ENCODE measurements around the gene HGFAC. TPM values are rescaled to one million over a fixed set of nuclear protein-coding genes. Genes with fewer than 3 reads are reported as not detected.
A peak's percentile ranks its signal among the peaks of the same experiment; 100 is the strongest.
"Not testable (repeated sequence)": the region's sequence is repeated elsewhere in the genome, so short reads cannot be mapped to it uniquely, and the experiment has no call there.

The HGFAC gene
- total RNA-seq, 1 donor from 2014 or later, result 0.35 TPM

DNA sequence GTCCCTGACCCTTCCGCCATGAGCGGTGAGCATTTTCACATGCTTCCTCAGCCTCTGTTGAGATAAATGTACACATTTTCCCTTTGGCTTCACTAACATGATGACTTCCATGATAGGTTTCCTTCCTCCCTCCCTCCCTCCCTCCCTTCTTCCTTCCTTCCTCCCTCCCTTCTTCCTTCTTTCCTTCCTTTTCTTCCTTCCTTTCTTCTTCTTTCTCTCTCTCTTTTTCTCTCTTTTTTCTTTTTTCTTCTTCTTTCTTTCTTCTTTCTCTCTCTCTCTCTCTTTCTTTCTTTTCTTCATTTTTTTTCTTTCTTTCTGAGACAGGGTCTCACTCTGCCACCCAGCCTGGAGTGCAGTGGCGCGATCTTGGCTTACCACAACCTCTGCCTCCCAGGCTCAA is 8.9 kb downstream of the HGFAC start:
- peaks cover 20% of the 10 kb centered on the region for H3K9me3 Mint-ChIP-seq (ENCODE audit: low read depth)
- peaks cover 6% of the 10 kb centered on the region for H3K36me3 Mint-ChIP-seq (ENCODE audit: low read depth)
- TF ChIP-seq, protein P1, sequence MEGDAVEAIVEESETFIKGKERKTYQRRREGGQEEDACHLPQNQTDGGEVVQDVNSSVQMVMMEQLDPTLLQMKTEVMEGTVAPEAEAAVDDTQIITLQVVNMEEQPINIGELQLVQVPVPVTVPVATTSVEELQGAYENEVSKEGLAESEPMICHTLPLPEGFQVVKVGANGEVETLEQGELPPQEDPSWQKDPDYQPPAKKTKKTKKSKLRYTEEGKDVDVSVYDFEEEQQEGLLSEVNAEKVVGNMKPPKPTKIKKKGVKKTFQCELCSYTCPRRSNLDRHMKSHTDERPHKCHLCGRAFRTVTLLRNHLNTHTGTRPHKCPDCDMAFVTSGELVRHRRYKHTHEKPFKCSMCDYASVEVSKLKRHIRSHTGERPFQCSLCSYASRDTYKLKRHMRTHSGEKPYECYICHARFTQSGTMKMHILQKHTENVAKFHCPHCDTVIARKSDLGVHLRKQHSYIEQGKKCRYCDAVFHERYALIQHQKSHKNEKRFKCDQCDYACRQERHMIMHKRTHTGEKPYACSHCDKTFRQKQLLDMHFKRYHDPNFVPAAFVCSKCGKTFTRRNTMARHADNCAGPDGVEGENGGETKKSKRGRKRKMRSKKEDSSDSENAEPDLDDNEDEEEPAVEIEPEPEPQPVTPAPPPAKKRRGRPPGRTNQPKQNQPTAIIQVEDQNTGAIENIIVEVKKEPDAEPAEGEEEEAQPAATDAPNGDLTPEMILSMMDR (IDR thresholded peaks at IDR 0.05), result no peak
- peaks cover 5% of the 10 kb centered on the region for H3K4me1 Mint-ChIP-seq (ENCODE audit: low read depth)
- no peak overlapping the region for H3K27ac Mint-ChIP-seq (ENCODE audit: unreplicated experiment)
- DNase-seq (ENCODE audit: low spot score), result no peak
- H3K4me3 Mint-ChIP-seq (ENCODE audit: unreplicated experiment), result no peak overlapping the region
- H3K27me3 Mint-ChIP-seq (ENCODE audit: low read depth), result no peaks in the 10 kb centered on the region

GRCh38 chr4:3451956-3452355 is 10.2 kb downstream of the HGFAC start:
- no peaks in the 10 kb centered on the region for H3K27me3 Mint-ChIP-seq (ENCODE audit: low read depth)
- no peak overlapping the region for H3K4me3 Mint-ChIP-seq (ENCODE audit: unreplicated experiment)
- H3K9me3 Mint-ChIP-seq (ENCODE audit: low read depth), result peaks cover 22% of the 10 kb centered on the region
- H3K4me1 Mint-ChIP-seq (ENCODE audit: low read depth), result peaks cover 5% of the 10 kb centered on the region
- H3K36me3 Mint-ChIP-seq (ENCODE audit: low read depth), result peaks cover 6% of the 10 kb centered on the region
- no peak overlapping the region for H3K27ac Mint-ChIP-seq (ENCODE audit: unreplicated experiment)
- DNase-seq (ENCODE audit: low spot score), result no peak
- TF ChIP-seq, protein P1 (IDR thresholded peaks at IDR 0.05), result no peak

DNA sequence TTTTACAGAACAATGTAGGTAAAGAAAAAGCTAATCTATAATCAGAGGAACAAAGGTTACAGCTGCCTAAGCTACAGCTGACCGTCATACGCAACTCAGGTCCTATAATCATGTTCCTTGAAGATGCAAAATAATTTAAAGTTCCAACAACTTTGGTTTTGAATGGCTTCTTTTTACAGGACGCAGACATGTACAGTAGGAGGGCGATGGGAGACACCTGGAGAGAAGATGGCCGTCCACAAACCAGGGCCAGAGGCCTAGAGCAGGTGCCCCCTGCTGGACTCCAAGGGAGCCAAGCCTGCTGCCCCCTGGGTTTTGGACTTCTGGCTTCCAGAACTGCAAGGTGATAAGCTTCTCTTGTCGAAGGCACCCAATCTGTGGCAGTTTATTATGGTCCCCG is 10.6 kb downstream of the HGFAC start:
- no peak for DNase-seq (ENCODE audit: low spot score)
- H3K27me3 Mint-ChIP-seq (ENCODE audit: low read depth), result no peaks in the 10 kb centered on the region
- no peak overlapping the region for H3K4me3 Mint-ChIP-seq (ENCODE audit: unreplicated experiment)
- H3K36me3 Mint-ChIP-seq (ENCODE audit: low read depth), result peaks cover 6% of the 10 kb centered on the region
- no peak overlapping the region for H3K27ac Mint-ChIP-seq (ENCODE audit: unreplicated experiment)
- TF ChIP-seq, protein P1 (IDR thresholded peaks at IDR 0.05), result peak; percentile 60
- H3K4me1 Mint-ChIP-seq (ENCODE audit: low read depth), result peaks cover 5% of the 10 kb centered on the region
- H3K9me3 Mint-ChIP-seq (ENCODE audit: low read depth), result peaks cover 24% of the 10 kb centered on the region

GRCh38 chr4:3455596-3455995 is 13.8 kb downstream of the HGFAC start:
- peaks cover 31% of the 10 kb centered on the region for H3K9me3 Mint-ChIP-seq (ENCODE audit: low read depth)
- not testable (repeated sequence) for H3K4me3 Mint-ChIP-seq (ENCODE audit: unreplicated experiment); H3K36me3 Mint-ChIP-seq (ENCODE audit: low read depth); DNase-seq (ENCODE audit: low spot score); H3K27me3 Mint-ChIP-seq (ENCODE audit: low read depth); H3K27ac Mint-ChIP-seq (ENCODE audit: unreplicated experiment); H3K4me1 Mint-ChIP-seq (ENCODE audit: low read depth)

- peaks cover 7% of the 10 kb centered on the region for H3K27me3 Mint-ChIP-seq (ENCODE audit: low read depth)
- H3K36me3 Mint-ChIP-seq (ENCODE audit: low read depth), result peaks cover 6% of the 10 kb centered on the region
- peaks cover 31% of the 10 kb centered on the region for H3K9me3 Mint-ChIP-seq (ENCODE audit: low read depth)
- TF ChIP-seq, protein P1 (IDR thresholded peaks at IDR 0.05), result no peak
- H3K27ac Mint-ChIP-seq (ENCODE audit: unreplicated experiment), result no peak overlapping the region
- DNase-seq (ENCODE audit: low spot score), result no peak
- peaks cover 8% of the 10 kb centered on the region for H3K4me1 Mint-ChIP-seq (ENCODE audit: low read depth)
- H3K4me3 Mint-ChIP-seq (ENCODE audit: unreplicated experiment), result no peak overlapping the region
Measured at GRCh38 chr4:3458371-3458770, 16.6 kb downstream of the HGFAC start.

GRCh38 chr4:3459156-3459555 is 17.4 kb downstream of the HGFAC start:
- H3K4me3 Mint-ChIP-seq (ENCODE audit: unreplicated experiment); H3K4me1 Mint-ChIP-seq (ENCODE audit: low read depth); H3K27me3 Mint-ChIP-seq (ENCODE audit: low read depth); DNase-seq (ENCODE audit: low spot score); H3K27ac Mint-ChIP-seq (ENCODE audit: unreplicated experiment); H3K36me3 Mint-ChIP-seq (ENCODE audit: low read depth): not testable (repeated sequence)
- peaks cover 25% of the 10 kb centered on the region for H3K9me3 Mint-ChIP-seq (ENCODE audit: low read depth)
